GM23338 (cell line): ENCODE measurements around the gene NRIP1. TPM values are rescaled to one million over a fixed set of nuclear protein-coding genes. Genes with fewer than 3 reads are reported as not detected.

Experiments used
- ATAC-seq: fragments of 200-7000 bp; cut with Tn5 transposase; 3 replicates; pipeline ENCODE4 v1.9.1; 2020
- DNase-seq: peaks from one replicate; pipeline ENCODE4 v3.0.0-alpha.2; 2015; ENCODE audit warnings: low spot score
- H2AFZ ChIP-seq: fragments of 200-600 bp; sonication (generic); 2 replicates; pipeline ENCODE4 v1.8.0; 2016; ENCODE audit warnings: antibody characterized with exemption, mild to moderate bottlenecking, moderate library complexity
- H3F3A ChIP-seq: fragments of 200-600 bp; sonication (generic); replicated peaks from 2 replicates; pipeline ENCODE4 v1.8.0; 2017; ENCODE audit warnings: antibody characterized with exemption, mixed run types, low read depth
- H3K27ac ChIP-seq: fragments of 200-600 bp; sonication (generic); 2 replicates; pipeline ENCODE4 v1.6.1; 2016; ENCODE audit warnings: low read depth
- H3K27me3 ChIP-seq: fragments of 200-600 bp; sonication (generic); 2 replicates; pipeline ENCODE4 v1.8.0; 2016; ENCODE audit warnings: mild to moderate bottlenecking, mixed run types, moderate library complexity; ENCODE audit not compliant: insufficient read depth
- H3K36me3 ChIP-seq: fragments of 200-600 bp; sonication (generic); 2 replicates; pipeline ENCODE4 v1.8.0; 2016; ENCODE audit warnings: mild to moderate bottlenecking; ENCODE audit not compliant: insufficient read depth
- H3K4me1 ChIP-seq: fragments of 200-600 bp; sonication (generic); 2 replicates; pipeline ENCODE4 v1.8.0; 2016; ENCODE audit warnings: mild to moderate bottlenecking, moderate library complexity; ENCODE audit not compliant: insufficient read depth
- H3K4me2 ChIP-seq: fragments of 200-600 bp; sonication (generic); 2 replicates; pipeline ENCODE4 v1.7.1; 2017; ENCODE audit warnings: mixed run types
- H3K4me3 ChIP-seq: fragments of 200-600 bp; sonication (generic); 2 replicates; pipeline ENCODE4 v1.6.1; 2016; ENCODE audit warnings: mixed run types
- H3K79me2 ChIP-seq: fragments of 200-600 bp; sonication (generic); replicated peaks from 2 replicates; pipeline ENCODE4 v1.8.0; 2017; ENCODE audit warnings: mild to moderate bottlenecking; ENCODE audit not compliant: insufficient read depth
- H3K9me2 ChIP-seq: fragments of 200-600 bp; sonication (generic); 2 replicates; pipeline ENCODE4 v1.8.0; 2017; ENCODE audit not compliant: insufficient read depth
- H4K20me1 ChIP-seq: fragments of 200-600 bp; sonication (generic); replicated peaks from 2 replicates; pipeline ENCODE4 v1.8.0; 2017; ENCODE audit warnings: mild to moderate bottlenecking; ENCODE audit not compliant: insufficient read depth
- H3K27ac Mint-ChIP-seq: 2 replicates; pipeline ENCODE4 v1.8.0; 2020; ENCODE audit warnings: inconsistent platforms, mild to moderate bottlenecking, moderate library complexity, mixed read lengths
- H3K27me3 Mint-ChIP-seq: 3 replicates; pipeline ENCODE4 v1.8.0; 2022; ENCODE audit warnings: low read depth, mild to moderate bottlenecking, moderate library complexity, mixed read lengths, inconsistent platforms; ENCODE audit not compliant: insufficient read depth, poor library complexity
- H3K36me3 Mint-ChIP-seq: 3 replicates; pipeline ENCODE4 v1.8.0; 2021; ENCODE audit warnings: low read depth, mild to moderate bottlenecking, inconsistent platforms, moderate library complexity, mixed read lengths
- H3K4me1 Mint-ChIP-seq: 3 replicates; pipeline ENCODE4 v1.8.0; 2020; ENCODE audit warnings: mild to moderate bottlenecking, inconsistent platforms, mixed read lengths
- H3K4me3 Mint-ChIP-seq: 3 replicates; pipeline ENCODE4 v1.8.0; 2021; ENCODE audit warnings: moderate library complexity, mild to moderate bottlenecking, inconsistent platforms, mixed read lengths
- H3K9me3 Mint-ChIP-seq: 3 replicates; pipeline ENCODE4 v1.8.0; 2020; ENCODE audit warnings: moderate library complexity, mild to moderate bottlenecking, inconsistent platforms, mixed read lengths
- CREB1 ChIP-seq: fragments of 250-450 bp; sonication (Bioruptor Pico); IDR thresholded peaks from 2 replicates; pipeline ENCODE4 v1.5.0; 2020; ENCODE audit warnings: low read depth, mild to moderate bottlenecking, moderate library complexity
- CTCF ChIP-seq, 2 experiments: fragments of 200-600 bp in 1 of 2; sonication (generic) in 1 of 2; conservative IDR thresholded peaks; 2 replicates each; pipeline versions ENCODE4 v1.5.1 to v1.6.1; 2016 to 2017; ENCODE audit warnings: antibody characterized with exemption in 2 of 2, low read depth in 2 of 2, mild to moderate bottlenecking in 2 of 2, moderate library complexity in 1 of 2
- ETS1 ChIP-seq: IDR thresholded peaks from 2 replicates; pipeline ENCODE4 v1.6.1; 2016; ENCODE audit warnings: antibody characterized with exemption
- EZH2 ChIP-seq: fragments of 200-600 bp; sonication (generic); IDR thresholded peaks from one replicate; pipeline ENCODE4 v1.8.0; 2017; ENCODE audit warnings: antibody characterized with exemption, mild to moderate bottlenecking, low read depth; ENCODE audit not compliant: unreplicated experiment
- EZH2phosphoT487 ChIP-seq: fragments of 200-600 bp; sonication (generic); IDR thresholded peaks from one replicate; pipeline ENCODE4 v1.8.1; 2018; ENCODE audit warnings: antibody characterized with exemption; ENCODE audit not compliant: unreplicated experiment
- JUNB ChIP-seq: IDR thresholded peaks from one replicate; pipeline ENCODE4 v1.6.1; 2016; ENCODE audit warnings: antibody characterized with exemption; ENCODE audit not compliant: unreplicated experiment
- NANOG ChIP-seq: IDR thresholded peaks from 2 replicates; pipeline ENCODE4 v1.6.1; 2016; ENCODE audit warnings: antibody characterized with exemption, borderline replicate concordance
- REST ChIP-seq: IDR thresholded peaks from one replicate; pipeline ENCODE4 v1.6.1; 2018; ENCODE audit warnings: antibody characterized with exemption; ENCODE audit not compliant: unreplicated experiment
- STAT1 ChIP-seq: IDR thresholded peaks from one replicate; pipeline ENCODE4 v1.6.1; 2016; ENCODE audit warnings: antibody characterized with exemption; ENCODE audit not compliant: unreplicated experiment
- ZNF114 ChIP-seq: fragments of 250-450 bp; sonication (Bioruptor Pico); IDR thresholded peaks from 2 replicates; pipeline ENCODE4 v1.5.0; 2020; ENCODE audit warnings: mild to moderate bottlenecking, moderate library complexity
- ZNF331 ChIP-seq: fragments of 250-450 bp; sonication (Bioruptor Pico); IDR thresholded peaks from 2 replicates; pipeline ENCODE4 v1.5.0; 2020; ENCODE audit warnings: low read depth, mild to moderate bottlenecking, moderate library complexity
- ZNF462 ChIP-seq: fragments of 250-450 bp; sonication (Bioruptor Pico); IDR thresholded peaks from 2 replicates; pipeline ENCODE4 v1.5.0; 2020; ENCODE audit warnings: mild to moderate bottlenecking, moderate library complexity
- polyA plus RNA-seq: library from polyadenylated mRNA; unstranded; fragments of >200 nt; fragmentation: Nextera tagmentation; extraction: Ambion mirVana; gene quantifications from 2 replicates; pipeline ENCODE4 v1.2.1, GENCODE V29; 2016
- total RNA-seq: library from RNA; depleted of rRNA; stranded (reverse); fragments of >200 nt; shearing (Covaris generic); gene quantifications from 2 replicates; pipeline ENCODE4 v1.2.3, GENCODE V29; 2014

The NRIP1 gene
- total and polyA plus RNA-seq, 2 experiments from 2014 or later = 3.0 to 9.0 TPM

- TF ChIP-seq ETS1 (no peak), STAT1 (no peak)
Observed at GRCh38 chr21:15029077-15029476, 35.7 kb downstream of the NRIP1 start (continued).

GRCh38 chr21:15028186-15028585 is 36.6 kb downstream of the NRIP1 start:
- H3K4me3 ChIP-seq = no peak overlapping the region
- no peaks in the 10 kb centered on the region for H3K27me3 ChIP-seq
- Mint-ChIP-seq H3K27me3 (peaks cover 3% of the 10 kb centered on the region), H3K4me3 (no peak overlapping the region), H3K4me1 (peaks cover 7% of the 10 kb centered on the region; the same call in 2 of the 3 replicates), H3K36me3 (no peaks in the 10 kb centered on the region), H3K9me3 (no peaks in the 10 kb centered on the region), H3K27ac (no peak overlapping the region)
- H3K79me2 ChIP-seq = 0 out of 2 replicates have a peak, but pooled peaks cover 7% of the 10 kb centered on the region
- no peaks in the 10 kb centered on the region for H3K4me1 ChIP-seq
- no peaks in the 10 kb centered on the region for H3K9me2 ChIP-seq
- DNase-seq (no peak), ATAC-seq (no peak)
- no peaks in the 10 kb centered on the region for H4K20me1 ChIP-seq
- no peaks in the 10 kb centered on the region for H3K36me3 ChIP-seq
- H3F3A ChIP-seq = no peaks in the 10 kb centered on the region
- H3K4me2 ChIP-seq = no peak overlapping the region
- no peak overlapping the region for H2AFZ ChIP-seq
- no peak overlapping the region for H3K27ac ChIP-seq
- no peak for TF ChIP-seq JUNB
- no peak for TF ChIP-seq CTCF (conservative IDR thresholded peaks at IDR 0.05; ENCODE audit: low read depth in 2 of 2)
- no peak for TF ChIP-seq ETS1
- TF ChIP-seq STAT1 = no peak
- no peak for TF ChIP-seq NANOG
- no peak for TF ChIP-seq CREB1 (CRISPR knock-in tag)
- no peak for TF ChIP-seq EZH2
- TF ChIP-seq ZNF331 (CRISPR knock-in tag) = no peak
- TF ChIP-seq ZNF114 (CRISPR knock-in tag) = no peak
- TF ChIP-seq ZNF462 (CRISPR knock-in tag) = no peak
- TF ChIP-seq EZH2phosphoT487 = no peak
- no peak for TF ChIP-seq REST
